MM.1S (cell line): Measurements from ENCODE around the gene REPS1.

Experiments
- DNase-seq: peaks from one replicate; pipeline ENCODE4 v3.0.0-alpha.2; 2015
- H2AFZ ChIP-seq: fragments of 300-600 bp; sonication (generic); 2 replicates; pipeline ENCODE4 v1.6.0; 2016; ENCODE audit warnings: antibody characterized with exemption, low read length
- H3F3A ChIP-seq: fragments of 300-600 bp; sonication (generic); 2 replicates; pipeline ENCODE4 v1.6.1; 2016; ENCODE audit warnings: mild to moderate bottlenecking, antibody characterized with exemption, low read length, moderate library complexity, mixed read lengths; ENCODE audit not compliant: insufficient read depth
- H3K27ac ChIP-seq: fragments of 300-600 bp; sonication (generic); 2 replicates; pipeline ENCODE4 v1.5.1; 2016; ENCODE audit warnings: mild to moderate bottlenecking, low read length
- H3K27me3 ChIP-seq: fragments of 300-600 bp; sonication (generic); replicated peaks from 2 replicates; pipeline ENCODE4 v1.6.0; 2016; ENCODE audit warnings: low read length; ENCODE audit not compliant: insufficient read depth
- H3K36me3 ChIP-seq: fragments of 300-600 bp; sonication (generic); replicated peaks from 2 replicates; pipeline ENCODE4 v1.6.1; 2016; ENCODE audit warnings: mild to moderate bottlenecking, low read length, mixed read lengths; ENCODE audit not compliant: insufficient read depth
- H3K4me1 ChIP-seq: fragments of 300-600 bp; sonication (generic); 2 replicates; pipeline ENCODE4 v1.6.1; 2016; ENCODE audit warnings: low read length, mixed read lengths
- H3K4me2 ChIP-seq: fragments of 300-600 bp; sonication (generic); 2 replicates; pipeline ENCODE4 v1.6.0; 2016; ENCODE audit warnings: low read depth, low read length
- H3K4me3 ChIP-seq: fragments of 300-600 bp; sonication (generic); 2 replicates; pipeline ENCODE4 v1.5.1; 2016; ENCODE audit warnings: low read length, mixed read lengths
- H3K79me2 ChIP-seq: fragments of 300-600 bp; sonication (generic); 2 replicates; pipeline ENCODE4 v1.6.1; 2016; ENCODE audit warnings: mixed run types, low read length, mixed read lengths
- H3K9ac ChIP-seq: fragments of 300-600 bp; sonication (generic); 2 replicates; pipeline ENCODE4 v1.6.1; 2016; ENCODE audit warnings: low read length, mixed read lengths
- H3K9me2 ChIP-seq: fragments of 300-600 bp; sonication (generic); replicated peaks from 2 replicates; pipeline ENCODE4 v1.6.1; 2016; ENCODE audit warnings: mild to moderate bottlenecking, low read length, mixed read lengths; ENCODE audit not compliant: insufficient read depth
- H3K9me3 ChIP-seq: fragments of 300-600 bp; sonication (generic); replicated peaks from 2 replicates; pipeline ENCODE4 v1.6.1; 2016; ENCODE audit warnings: mild to moderate bottlenecking, low read length, mixed read lengths; ENCODE audit not compliant: insufficient read depth
- H4K20me1 ChIP-seq: fragments of 300-600 bp; sonication (generic); 2 replicates; pipeline ENCODE4 v1.6.1; 2016; ENCODE audit warnings: mild to moderate bottlenecking, low read length, moderate library complexity, mixed read lengths; ENCODE audit not compliant: insufficient read depth
- CTCF ChIP-seq: fragments of 300-600 bp; sonication (generic); IDR thresholded peaks from 2 replicates; pipeline ENCODE4 v1.5.1; 2016; ENCODE audit warnings: antibody characterized with exemption, low read length, mixed read lengths
- EZH2 ChIP-seq: fragments of 300-600 bp; sonication (generic); optimal IDR thresholded peaks from 2 replicates; pipeline ENCODE3; 2017; ENCODE audit warnings: low read depth, mild to moderate bottlenecking, antibody characterized with exemption, low read length, mixed read lengths
- EZH2phosphoT487 ChIP-seq: fragments of 300-600 bp; sonication (generic); IDR thresholded peaks from 2 replicates; pipeline ENCODE4 v1.6.1; 2018; ENCODE audit warnings: antibody characterized with exemption, low read length

REPS1 gene

GRCh38 chr6:138965971-138966370 is 22.1 kb downstream of the REPS1 start:
- TF ChIP-seq EZH2phosphoT487: no peak
- TF ChIP-seq EZH2: no peak
- TF ChIP-seq CTCF: no peak
- Histone ChIP-seq H3K79me2 (peaks cover 94% of the 10 kb centered on the region), H3F3A (no peaks in the 10 kb centered on the region), H3K9ac (no peak overlapping the region), H4K20me1 (no peaks in the 10 kb centered on the region), H3K9me2 (no peaks in the 10 kb centered on the region), H3K36me3 (no peaks in the 10 kb centered on the region), H3K4me2 (no peak overlapping the region), H3K9me3 (no peaks in the 10 kb centered on the region), H3K27me3 (no peaks in the 10 kb centered on the region), H3K4me3 (no peak overlapping the region), H2AFZ (no peak overlapping the region), H3K27ac (no peak overlapping the region), H3K4me1 (no peaks in the 10 kb centered on the region)
- no peak for DNase-seq

- no peak for DNase-seq
- peaks cover 94% of the 10 kb centered on the region for H3K79me2 ChIP-seq
Measured at GRCh38 chr6:138965291-138965874, 22.7 kb downstream of the REPS1 start.

GRCh38 chr6:138964012-138964411 is 24.0 kb downstream of the REPS1 start:
- H3K9ac ChIP-seq: no peak overlapping the region
- H3F3A ChIP-seq: no peaks in the 10 kb centered on the region
- no peaks in the 10 kb centered on the region for H3K9me3 ChIP-seq
- H3K27ac ChIP-seq: no peak overlapping the region
- H4K20me1 ChIP-seq: no peaks in the 10 kb centered on the region
- no peak for TF ChIP-seq EZH2
- TF ChIP-seq EZH2phosphoT487: no peak
- no peak for TF ChIP-seq CTCF
- H3K4me3 ChIP-seq: no peak overlapping the region
- no peak overlapping the region for H3K4me2 ChIP-seq
- no peaks in the 10 kb centered on the region for H3K4me1 ChIP-seq
- DNase-seq: no peak
- no peaks in the 10 kb centered on the region for H3K27me3 ChIP-seq
- H3K36me3 ChIP-seq: no peaks in the 10 kb centered on the region
- H2AFZ ChIP-seq: no peak overlapping the region
- H3K79me2 ChIP-seq: peaks cover 94% of the 10 kb centered on the region
- no peaks in the 10 kb centered on the region for H3K9me2 ChIP-seq

More at GRCh38 chr6:138965291-138965874, 22.7 kb downstream of the REPS1 start:
- Histone ChIP-seq H3K4me3 (no peak overlapping the region), H3K27me3 (no peaks in the 10 kb centered on the region), H3K4me1 (no peaks in the 10 kb centered on the region), H3K9ac (no peak overlapping the region), H4K20me1 (no peaks in the 10 kb centered on the region), H3K4me2 (no peak overlapping the region), H3K9me2 (no peaks in the 10 kb centered on the region), H3K9me3 (no peaks in the 10 kb centered on the region), H3K27ac (no peak overlapping the region), H2AFZ (no peak overlapping the region), H3K36me3 (no peaks in the 10 kb centered on the region), H3F3A (no peaks in the 10 kb centered on the region)
- TF ChIP-seq EZH2 (no peak), EZH2phosphoT487 (no peak), CTCF (no peak)
